Gastroesophageal sphincter (tissue), 3 donors: ENCODE results near the gene MPP7.
"Not testable (repeated sequence)": the region's sequence is repeated elsewhere in the genome, so short reads cannot be mapped to it uniquely, and the experiment has no call there.

Experiments used
- CTCF ChIP-seq, 4 experiments: fragments of 200-600 bp in 2 of 4; fragments of 450-650 bp in 2 of 4; sonication (generic) in 1 of 4; IDR thresholded peaks; one replicate each; pipeline ENCODE4 v1.5.1; 2017 to 2019; ENCODE audit warnings: antibody characterized with exemption in 4 of 4, mild to moderate bottlenecking in 2 of 4, moderate library complexity in 2 of 4
- POLR2A ChIP-seq, 2 donors: fragments of 450-650 bp; IDR thresholded peaks; one replicate each; pipeline ENCODE4 v1.6.1; 2017; ENCODE audit warnings: antibody characterized with exemption in 2 of 2, mild to moderate bottlenecking in 2 of 2, moderate library complexity in 1 of 2
- POLR2AphosphoS5 ChIP-seq: sonication (generic); formaldehyde crosslinking; IDR thresholded peaks from one replicate; pipeline ENCODE4 v1.6.1; 2017; ENCODE audit warnings: antibody characterized with exemption

GRCh38 chr10:28319061-28319460 lies 16.2 kb upstream of the MPP7 start:
- not testable (repeated sequence) for TF ChIP-seq CTCF (IDR thresholded peaks at IDR 0.05); POLR2AphosphoS5; POLR2A (IDR thresholded peaks at IDR 0.05)
